H1 (cell line): ENCODE data around the gene C1orf21.

Source experiments
- BACH1 ChIP-seq: IDR thresholded peaks from 2 replicates; pipeline ENCODE4 v1.6.1; 2012; ENCODE audit warnings: low read length, improper control_type of control experiment
- BRCA1 ChIP-seq: IDR thresholded peaks from 2 replicates; pipeline ENCODE4 v1.6.1; 2012; ENCODE audit warnings: low read depth, low read length, improper control_type of control experiment
- EP300 ChIP-seq, 2 experiments: IDR thresholded peaks; 1 replicate in 1 of 2; 2 replicates in 1 of 2; pipeline ENCODE4 v1.6.1; 2011 to 2012; ENCODE audit warnings: low read depth in 2 of 2, low read length in 2 of 2, mild to moderate bottlenecking in 2 of 2, borderline replicate concordance in 1 of 2, inconsistent platforms in 1 of 2, moderate library complexity in 1 of 2
- POLR2A ChIP-seq, 2 experiments: IDR thresholded peaks; 1 replicate in 1 of 2; 2 replicates in 1 of 2; pipeline ENCODE4 v1.6.1; 2011; ENCODE audit warnings: low read depth in 2 of 2, low read length in 2 of 2, mild to moderate bottlenecking in 2 of 2; ENCODE audit errors: control extremely low read depth in 1 of 2
- POU5F1 ChIP-seq: IDR thresholded peaks from 2 replicates; pipeline ENCODE4 v1.6.1; 2011; ENCODE audit warnings: low read depth, mild to moderate bottlenecking, low read length, moderate library complexity
- TAF1 ChIP-seq: IDR thresholded peaks from 2 replicates; pipeline ENCODE4 v1.6.1; 2011; ENCODE audit warnings: mild to moderate bottlenecking, low read depth, low read length
- YY1 ChIP-seq: IDR thresholded peaks from 2 replicates; pipeline ENCODE4 v1.6.1; 2011; ENCODE audit warnings: low read depth, mild to moderate bottlenecking, low read length
- TF ChIP-seq, protein P1 (sequence below), 3 experiments: IDR thresholded peaks; 1 replicate in 2 of 3; 2 replicates in 1 of 3; pipeline versions ENCODE4 v1.5.1 to v1.6.1; 2011; ENCODE audit warnings: low read length in 3 of 3, mild to moderate bottlenecking in 3 of 3, inconsistent platforms in 2 of 3, low read depth in 1 of 3, moderate library complexity in 1 of 3; ENCODE audit not compliant: insufficient read depth in 1 of 3; ENCODE audit errors: control extremely low read depth in 1 of 3

DNA sequence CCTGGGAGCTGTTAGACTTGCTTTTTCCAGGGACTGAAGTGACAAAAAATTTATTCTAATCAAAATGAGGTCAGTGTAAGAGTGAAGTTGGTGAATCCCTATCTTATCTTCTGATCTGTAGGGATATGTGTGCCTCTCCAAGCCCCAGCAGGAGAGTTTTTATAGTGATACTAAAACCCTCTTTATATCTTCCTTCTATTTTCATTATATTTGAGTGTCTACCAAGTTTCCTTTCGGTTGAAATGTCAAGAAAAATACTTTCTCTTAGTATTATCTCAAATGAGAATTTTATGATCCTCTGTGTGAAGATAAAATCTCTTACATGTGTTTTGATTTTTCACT is 18.9 kb downstream of the C1orf21 start:
- TF ChIP-seq POLR2A (IDR thresholded peaks at IDR 0.05; ENCODE audit: control extremely low read depth in 1 of 2, low read depth in 2 of 2, low read length in 2 of 2) (no peak), BRCA1 (no peak), YY1 (no peak), TAF1 (no peak), POU5F1 (no peak), BACH1 (no peak), EP300 (IDR thresholded peaks at IDR 0.05; ENCODE audit: borderline replicate concordance in 1 of 2, low read depth in 2 of 2, low read length in 2 of 2) (no peak)
- TF ChIP-seq, protein P1, sequence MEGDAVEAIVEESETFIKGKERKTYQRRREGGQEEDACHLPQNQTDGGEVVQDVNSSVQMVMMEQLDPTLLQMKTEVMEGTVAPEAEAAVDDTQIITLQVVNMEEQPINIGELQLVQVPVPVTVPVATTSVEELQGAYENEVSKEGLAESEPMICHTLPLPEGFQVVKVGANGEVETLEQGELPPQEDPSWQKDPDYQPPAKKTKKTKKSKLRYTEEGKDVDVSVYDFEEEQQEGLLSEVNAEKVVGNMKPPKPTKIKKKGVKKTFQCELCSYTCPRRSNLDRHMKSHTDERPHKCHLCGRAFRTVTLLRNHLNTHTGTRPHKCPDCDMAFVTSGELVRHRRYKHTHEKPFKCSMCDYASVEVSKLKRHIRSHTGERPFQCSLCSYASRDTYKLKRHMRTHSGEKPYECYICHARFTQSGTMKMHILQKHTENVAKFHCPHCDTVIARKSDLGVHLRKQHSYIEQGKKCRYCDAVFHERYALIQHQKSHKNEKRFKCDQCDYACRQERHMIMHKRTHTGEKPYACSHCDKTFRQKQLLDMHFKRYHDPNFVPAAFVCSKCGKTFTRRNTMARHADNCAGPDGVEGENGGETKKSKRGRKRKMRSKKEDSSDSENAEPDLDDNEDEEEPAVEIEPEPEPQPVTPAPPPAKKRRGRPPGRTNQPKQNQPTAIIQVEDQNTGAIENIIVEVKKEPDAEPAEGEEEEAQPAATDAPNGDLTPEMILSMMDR (IDR thresholded peaks at IDR 0.05; ENCODE audit: control extremely low read depth in 1 of 3, insufficient read depth in 1 of 3, low read depth in 1 of 3, low read length in 3 of 3): no peak
